Stromal cell of bone marrow (primary cell): ENCODE results near the gene IQCN.

Source experiments
- DNase-seq: peaks from one replicate; pipeline ENCODE4 v3.0.0-alpha.2; 2012; ENCODE audit warnings: low read depth

The IQCN gene

DNA sequence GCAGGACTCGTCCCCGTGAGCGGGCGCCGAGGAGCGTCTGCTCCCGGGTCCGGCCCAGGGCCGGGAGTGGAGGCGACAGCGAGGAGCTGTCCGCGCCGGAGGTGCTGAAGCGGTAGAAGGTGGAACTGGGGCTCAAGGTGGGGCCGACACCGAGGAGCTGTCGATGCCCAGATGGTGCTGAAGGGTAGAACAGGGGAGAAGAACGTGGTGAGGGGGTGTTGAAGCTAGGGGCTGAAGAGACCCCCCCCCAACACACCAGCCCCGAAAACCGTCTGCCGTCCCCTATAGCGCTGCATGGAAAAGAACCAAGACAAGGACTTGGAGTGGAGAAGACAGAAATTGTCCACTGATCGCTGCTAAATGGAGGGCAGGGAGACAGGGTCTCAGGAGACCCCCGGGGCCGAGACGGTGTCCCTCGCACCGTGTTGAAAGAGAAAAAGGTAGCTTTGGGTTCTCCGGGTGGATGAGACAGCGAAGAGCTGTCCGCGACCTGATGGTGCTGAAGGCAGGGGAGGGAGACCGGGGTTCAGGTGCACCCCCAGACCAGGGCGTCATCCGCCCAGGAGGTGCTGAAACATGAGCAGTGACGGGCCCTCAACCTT is 40.9 kb downstream of the IQCN start:
- DNase-seq: no peak

GRCh38 chr19:18232540-18233223 is 41.6 kb downstream of the IQCN start:
- DNase-seq: no peak

- DNase-seq: no peak
These were observed 42.5 kb downstream of the IQCN start for GRCh38 chr19:18231775-18232174.

GRCh38 chr19:18230941-18231734 is 43.1 kb downstream of the IQCN start:
- DNase-seq: no peak

DNA sequence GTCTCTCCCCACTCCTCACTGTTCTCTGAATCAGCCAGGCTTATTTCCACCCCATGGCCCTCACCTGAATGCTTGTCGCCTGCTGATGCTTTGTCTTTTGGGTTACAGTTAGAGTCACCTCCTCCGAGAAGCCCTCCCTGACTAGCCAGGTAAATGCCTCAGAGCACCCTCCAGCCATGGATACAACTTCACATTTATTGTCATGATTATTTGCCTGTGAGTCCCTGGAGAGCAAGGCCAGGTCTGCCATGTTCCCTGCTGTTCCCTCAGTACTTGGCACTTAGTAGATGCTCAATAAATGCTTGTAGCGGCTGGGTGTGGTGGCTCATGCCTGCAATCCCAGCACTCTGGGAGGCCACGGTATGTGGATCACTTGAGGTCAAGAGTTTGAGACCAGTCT is 44.3 kb downstream of the IQCN start:
- no peak for DNase-seq

DNA sequence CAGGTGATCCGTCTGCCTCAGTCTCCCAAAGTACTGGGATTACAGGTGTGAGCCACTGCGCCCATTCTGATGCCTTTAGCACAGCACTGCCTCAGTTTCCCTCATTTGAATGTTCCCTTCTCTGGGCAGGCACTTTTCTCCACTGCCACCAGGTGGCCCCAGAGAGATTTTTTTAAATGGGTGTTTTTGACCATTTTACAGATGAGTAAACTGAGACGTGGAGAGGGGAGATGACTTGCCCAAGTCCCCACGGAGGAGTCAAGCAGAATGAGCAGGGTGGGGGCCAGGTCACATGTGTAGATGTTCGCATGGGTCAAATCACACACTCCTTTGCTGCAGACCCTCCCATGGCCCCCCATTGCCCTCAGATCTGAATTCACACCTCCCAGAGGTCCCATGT is 44.8 kb downstream of the IQCN start:
- no peak for DNase-seq

GRCh38 chr19:18227781-18228271 is 46.4 kb downstream of the IQCN start:
- DNase-seq: no peak

GRCh38 chr19:18226956-18227780 is 47.1 kb downstream of the IQCN start:
- DNase-seq: no peak

DNA sequence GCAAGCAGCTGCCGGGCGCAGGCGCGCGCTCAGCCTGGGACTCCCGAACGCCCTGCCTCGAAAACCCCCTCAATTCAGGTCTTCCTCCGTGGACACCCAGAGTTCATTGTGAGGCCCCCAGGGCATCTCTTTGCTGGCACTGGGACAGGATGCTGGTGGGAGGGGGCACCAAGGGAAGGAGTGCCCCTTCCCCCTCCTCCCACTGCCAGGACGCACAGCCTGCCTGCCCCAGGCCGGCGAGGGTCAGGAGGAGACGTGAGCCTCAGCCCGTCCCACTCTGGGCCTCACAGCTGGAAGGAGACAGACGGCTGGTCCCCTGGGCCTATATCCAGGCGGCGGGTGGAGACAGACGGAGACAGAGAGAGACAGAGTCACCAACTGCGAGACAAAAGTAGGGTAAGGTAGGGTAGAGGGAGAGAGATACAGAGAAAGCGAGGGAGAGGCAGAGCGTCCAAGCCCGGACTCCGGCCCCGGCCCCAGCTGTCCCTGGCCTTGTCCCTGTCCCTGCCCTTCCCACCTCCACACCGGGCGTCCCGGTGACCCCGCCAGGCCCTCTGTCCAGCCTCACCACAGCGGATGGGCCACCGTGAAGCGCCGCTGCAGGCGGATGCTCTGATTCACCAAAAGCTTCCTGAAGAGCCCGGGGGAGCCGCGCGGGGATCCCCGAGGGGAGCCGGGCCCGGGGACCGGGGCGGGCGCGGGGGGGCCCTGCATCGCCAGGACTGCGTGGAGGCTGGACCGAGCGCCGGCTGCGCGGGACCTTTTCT is 48.4 kb downstream of the IQCN start, which contains the start of gene PDE4C:
TSS of gene PDE4C (minus strand) at position 737 of the 767 bp plus-strand sequence. CDS start at position 714, 23 bp downstream.
- DNase-seq: no peak

DNA sequence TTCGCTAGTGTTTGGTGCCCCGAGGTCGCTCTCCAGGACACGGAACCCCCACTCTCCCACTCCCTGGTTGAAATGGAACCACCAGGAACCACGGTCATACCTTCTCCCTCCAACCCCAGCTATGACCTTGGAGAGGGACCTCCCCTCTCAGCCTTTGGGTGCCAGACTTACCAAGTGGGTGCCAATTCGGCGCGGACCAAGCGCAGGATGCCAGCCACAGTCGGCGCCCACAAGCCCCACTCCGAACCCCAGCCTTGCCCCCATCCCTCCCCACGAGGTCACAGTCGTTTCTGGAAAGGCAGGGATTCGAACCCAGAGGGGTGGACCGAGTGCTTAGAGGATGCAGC is 48.9 kb downstream of the IQCN start:
- no peak for DNase-seq

DNA sequence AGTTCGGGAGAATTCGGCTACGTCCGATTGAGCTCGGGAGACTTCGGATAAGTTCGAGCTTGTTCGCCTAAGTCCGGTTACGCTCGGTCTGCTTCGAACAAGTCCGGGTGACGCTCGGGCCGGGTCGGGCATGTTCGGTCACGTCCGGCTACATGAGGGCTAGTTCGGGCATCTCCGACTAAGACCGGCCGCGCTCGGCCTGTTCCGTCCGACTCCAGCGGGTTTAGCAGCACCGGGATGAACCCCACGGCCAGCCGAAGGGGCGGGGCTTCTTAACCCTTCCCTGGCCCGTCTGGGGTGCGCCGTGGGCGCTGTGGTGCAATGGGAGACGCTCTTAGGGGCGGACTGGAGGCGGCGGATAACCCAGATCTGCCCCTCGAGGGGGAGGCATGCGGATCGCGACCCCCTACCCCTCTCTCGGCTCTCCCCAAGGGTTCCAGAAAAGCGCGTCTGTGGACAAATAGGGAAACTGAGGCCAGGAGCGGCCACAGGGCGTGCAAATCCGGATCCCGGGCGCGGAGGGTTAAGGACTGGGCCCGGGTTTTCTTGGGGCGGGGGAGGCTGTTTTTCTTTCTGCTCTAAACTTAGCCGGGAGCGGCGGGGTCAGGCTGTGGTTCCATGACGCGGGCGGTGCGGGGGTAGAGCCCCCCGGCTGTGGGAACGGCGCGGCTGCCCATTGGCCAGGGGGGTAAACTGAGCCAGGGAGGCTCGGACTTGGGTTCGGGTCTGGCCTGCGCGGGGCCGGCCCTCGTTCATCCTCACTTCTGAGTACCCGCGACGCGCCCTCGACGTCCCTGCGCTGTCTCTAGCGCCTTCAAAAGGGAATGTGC is 49.5 kb downstream of the IQCN start:
- DNase-seq: peak; percentile 92

- no peak for DNase-seq
These were observed 50.3 kb downstream of the IQCN start for GRCh38 chr19:18223860-18224524.

GRCh38 chr19:18221815-18222725 is 52.2 kb downstream of the IQCN start:
- no peak for DNase-seq

- no peak for DNase-seq
These were observed 53.5 kb downstream of the IQCN start for GRCh38 chr19:18220632-18221275.

DNA sequence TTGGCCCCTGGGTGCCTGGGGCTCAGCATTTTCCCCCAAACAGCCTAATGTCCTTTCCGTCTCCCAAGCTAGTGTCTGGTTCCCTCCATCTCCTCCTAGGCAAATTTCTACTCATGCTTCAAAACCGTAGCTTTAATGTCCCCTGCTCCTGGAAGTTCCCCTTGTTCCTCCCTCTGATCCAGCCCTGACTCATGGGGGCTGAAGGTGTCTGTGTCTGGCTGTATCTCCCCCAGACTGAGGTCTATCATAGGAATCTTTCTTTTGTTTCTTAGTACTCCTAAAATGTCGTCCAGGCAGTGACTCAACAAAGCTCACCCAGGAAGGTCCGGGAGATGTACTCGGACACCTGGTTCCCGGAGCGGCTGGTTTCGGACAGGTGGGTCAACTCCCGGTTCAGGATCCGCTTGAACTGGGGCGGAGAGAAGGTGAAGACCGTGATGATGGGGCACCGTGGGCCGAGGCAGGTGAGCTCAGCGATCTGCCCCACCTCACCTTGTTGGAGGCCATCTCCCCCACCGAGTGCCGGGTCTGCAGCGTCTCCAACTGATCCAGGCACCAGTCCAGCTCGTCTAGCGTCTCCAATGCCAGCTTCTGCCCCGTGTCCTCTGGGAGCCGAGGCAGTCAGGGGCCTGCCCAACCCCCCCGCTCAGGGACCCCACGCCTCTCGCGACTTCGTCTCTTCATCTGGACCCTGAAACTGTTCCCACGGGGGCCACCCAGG is 54.2 kb downstream of the IQCN start:
- DNase-seq: no peak

- no peak for DNase-seq
These were observed 55.7 kb downstream of the IQCN start for GRCh38 chr19:18218600-18218999.

DNA sequence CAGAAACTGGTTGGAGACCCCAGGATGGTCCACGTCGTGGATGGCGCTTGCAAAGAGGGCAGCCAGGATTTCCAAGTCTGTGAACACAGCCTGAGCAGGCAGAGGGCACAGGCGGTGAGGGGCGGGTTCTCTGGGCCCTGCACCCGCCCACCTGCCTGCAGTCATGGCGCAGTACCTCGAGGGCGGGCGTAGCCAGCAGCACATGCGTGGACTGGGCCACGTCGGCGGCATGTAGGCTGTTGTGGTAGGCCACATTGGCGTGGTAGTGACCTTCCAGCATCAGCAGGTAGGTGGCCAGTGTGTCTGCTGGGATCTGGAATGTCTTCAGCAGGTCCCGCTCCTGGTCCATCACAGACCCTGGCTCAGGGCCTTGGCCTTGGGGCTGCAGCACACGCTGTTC is 56.1 kb downstream of the IQCN start:
- no peak for DNase-seq

DNA sequence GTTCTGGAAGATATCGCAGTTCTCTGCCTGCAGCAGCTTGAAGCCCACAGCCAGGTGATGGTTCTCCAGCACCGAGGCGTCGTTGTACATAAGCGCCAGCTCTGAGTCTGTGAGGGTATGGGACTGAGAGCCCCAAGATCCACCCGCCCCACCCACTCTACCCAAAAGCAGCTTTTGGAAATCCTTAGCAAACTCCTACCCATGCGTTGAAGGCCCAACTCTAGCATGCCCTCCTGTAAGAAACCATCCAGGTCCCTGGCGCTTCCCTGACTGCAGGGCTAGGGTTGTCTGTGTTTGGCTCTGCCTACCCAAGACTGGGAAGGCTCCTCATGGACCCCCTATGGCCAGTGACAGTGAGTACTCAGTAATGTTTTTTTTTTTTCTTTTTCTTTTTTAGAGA is 57.5 kb downstream of the IQCN start:
- DNase-seq: no peak
